Activated CD8-positive, alpha-beta T cell treated with anti-CD3 and anti-CD28 coated beads for 36 hours (primary cell): ENCODE data around the gene KCNN1. TPM values are rescaled to one million over a fixed set of nuclear protein-coding genes. Genes with fewer than 3 reads are reported as not detected.

Experiments used
- ATAC-seq: fragments of 200-7000 bp; cut with Tn5 transposase; one replicate; pipeline ENCODE4 v1.10.0; 2021; ENCODE audit warnings: mild to moderate bottlenecking, moderate library complexity
- CTCF ChIA-PET: fragments of 350-600 bp; sonication (Branson Sonifier 250); formaldehyde crosslinking; loops from one replicate; lab custom pipeline; 2021; ENCODE audit warnings: antibody characterized with exemption; lab: Charles Lee
- POLR2A ChIA-PET: fragments of 350-600 bp; sonication (Branson Sonifier 250); formaldehyde crosslinking; loops from one replicate; lab custom pipeline; 2021; ENCODE audit warnings: antibody characterized with exemption; lab: Charles Lee
- DNase-seq: peaks from one replicate; pipeline ENCODE4 v3.0.0-alpha.2; 2020
- H3K27ac Mint-ChIP-seq: one replicate; pipeline ENCODE4 v1.8.0; 2021; ENCODE audit warnings: mild to moderate bottlenecking, mixed read lengths
- H3K27me3 Mint-ChIP-seq: one replicate; pipeline ENCODE4 v1.8.0; 2021; ENCODE audit warnings: mixed read lengths
- H3K36me3 Mint-ChIP-seq: one replicate; pipeline ENCODE4 v1.8.0; 2021; ENCODE audit warnings: low read depth, mixed read lengths
- H3K4me1 Mint-ChIP-seq: one replicate; pipeline ENCODE4 v1.8.0; 2021; ENCODE audit warnings: low read depth, mixed read lengths
- H3K4me3 Mint-ChIP-seq: one replicate; pipeline ENCODE4 v1.8.0; 2021; ENCODE audit warnings: mild to moderate bottlenecking, moderate library complexity, mixed read lengths
- H3K9me3 Mint-ChIP-seq: one replicate; pipeline ENCODE4 v1.8.0; 2021; ENCODE audit warnings: mixed read lengths
- intact Hi-C: fragments of 100-400 bp; cut with micrococcal nuclease; formaldehyde crosslinking; loops from one replicate; pipeline ENCODE4 v1.10.0; 2022
- total RNA-seq, 2 experiments: library from RNA; stranded (reverse); gene quantifications; one replicate each; pipeline ENCODE4 v1.2.3, GENCODE V29; 2021
- TF ChIP-seq, protein P1 (sequence below): fragments of 200-600 bp; IDR thresholded peaks from one replicate; pipeline ENCODE4 v1.8.0; 2022; ENCODE audit warnings: antibody characterized with exemption, mild to moderate bottlenecking

KCNN1 gene
- total RNA-seq, 2 experiments from 2014 or later: 0.25 to 1.7 TPM

GRCh38 chr19:17942582-17943273 lies 24.2 kb upstream of the KCNN1 start:
- intact Hi-C loops: no loop called here
- H3K27ac Mint-ChIP-seq: no peak overlapping the region
- no peak overlapping the region for H3K4me3 Mint-ChIP-seq
- POLR2A ChIA-PET: interaction anchor here (0.8 to 1.6 kb wide), 4 partner anchors 8 to 83 kb away, joined by 3 to 4 read pairs (median 3); no protein-coding TSS in a partner anchor
- peaks cover 24% of the 10 kb centered on the region for H3K36me3 Mint-ChIP-seq
- H3K27me3 Mint-ChIP-seq: no peaks in the 10 kb centered on the region
- DNase-seq (no peak), ATAC-seq (no peak)
- H3K9me3 Mint-ChIP-seq: no peaks in the 10 kb centered on the region
- H3K4me1 Mint-ChIP-seq: peaks cover 16% of the 10 kb centered on the region
- TF ChIP-seq, protein P1, sequence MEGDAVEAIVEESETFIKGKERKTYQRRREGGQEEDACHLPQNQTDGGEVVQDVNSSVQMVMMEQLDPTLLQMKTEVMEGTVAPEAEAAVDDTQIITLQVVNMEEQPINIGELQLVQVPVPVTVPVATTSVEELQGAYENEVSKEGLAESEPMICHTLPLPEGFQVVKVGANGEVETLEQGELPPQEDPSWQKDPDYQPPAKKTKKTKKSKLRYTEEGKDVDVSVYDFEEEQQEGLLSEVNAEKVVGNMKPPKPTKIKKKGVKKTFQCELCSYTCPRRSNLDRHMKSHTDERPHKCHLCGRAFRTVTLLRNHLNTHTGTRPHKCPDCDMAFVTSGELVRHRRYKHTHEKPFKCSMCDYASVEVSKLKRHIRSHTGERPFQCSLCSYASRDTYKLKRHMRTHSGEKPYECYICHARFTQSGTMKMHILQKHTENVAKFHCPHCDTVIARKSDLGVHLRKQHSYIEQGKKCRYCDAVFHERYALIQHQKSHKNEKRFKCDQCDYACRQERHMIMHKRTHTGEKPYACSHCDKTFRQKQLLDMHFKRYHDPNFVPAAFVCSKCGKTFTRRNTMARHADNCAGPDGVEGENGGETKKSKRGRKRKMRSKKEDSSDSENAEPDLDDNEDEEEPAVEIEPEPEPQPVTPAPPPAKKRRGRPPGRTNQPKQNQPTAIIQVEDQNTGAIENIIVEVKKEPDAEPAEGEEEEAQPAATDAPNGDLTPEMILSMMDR: no peak
- CTCF ChIA-PET: interaction anchor here (10.0 kb wide), 1 partner anchor 53 kb away, joined by 90 read pairs; no protein-coding TSS in a partner anchor

DNA sequence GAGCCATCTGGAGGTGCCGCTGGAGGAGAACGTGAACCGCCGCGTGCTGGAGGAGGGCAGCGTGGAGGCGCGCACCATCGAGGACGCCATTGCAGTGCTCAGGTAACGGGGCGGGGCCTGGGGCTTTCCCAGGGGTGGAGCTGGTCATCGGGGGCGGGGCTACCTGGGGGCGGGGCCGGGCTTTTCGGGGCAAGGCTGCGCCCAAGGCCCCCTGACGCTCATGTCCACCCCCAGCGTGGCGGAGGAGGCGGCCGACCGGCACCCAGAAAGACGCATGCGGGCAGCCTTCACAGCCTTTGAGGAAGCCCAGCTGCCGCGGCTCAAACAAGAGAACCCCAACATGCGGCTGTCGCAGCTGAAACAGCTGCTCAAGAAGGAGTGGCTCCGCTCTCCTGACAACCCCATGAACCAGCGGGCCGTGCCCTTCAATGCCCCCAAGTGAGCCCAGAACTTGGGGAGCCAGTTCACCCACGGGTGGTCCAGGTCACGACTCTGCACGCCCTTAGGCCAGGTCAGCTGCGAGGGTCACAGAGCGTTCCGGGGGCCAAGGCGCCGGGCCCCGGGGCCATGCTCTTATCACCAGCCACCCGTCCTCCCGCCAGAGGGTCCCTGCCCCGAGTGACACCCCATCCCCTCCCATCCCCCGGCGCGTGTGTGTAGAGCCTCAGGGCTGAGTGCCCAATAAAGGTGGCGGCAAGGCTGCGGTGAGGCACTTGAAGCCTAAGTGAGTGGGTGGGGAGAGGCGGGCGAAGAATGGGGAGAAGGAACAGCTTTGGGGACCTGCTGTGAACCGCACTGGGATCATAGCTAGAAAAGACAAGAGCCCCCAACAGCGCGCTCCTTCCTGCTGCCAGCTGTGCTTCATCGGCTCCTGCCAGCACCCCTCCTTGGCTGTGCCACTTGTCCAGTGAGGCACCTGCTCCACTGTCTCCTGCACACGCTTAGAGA lies 23.4 kb upstream of the KCNN1 start:
- peaks cover 19% of the 10 kb centered on the region for H3K36me3 Mint-ChIP-seq
- peaks cover 17% of the 10 kb centered on the region for H3K4me1 Mint-ChIP-seq
- intact Hi-C loops: no loop called here
- TF ChIP-seq, protein P1: no peak
- H3K27ac Mint-ChIP-seq: no peak overlapping the region
- no peaks in the 10 kb centered on the region for H3K9me3 Mint-ChIP-seq
- H3K27me3 Mint-ChIP-seq: no peaks in the 10 kb centered on the region
- DNase-seq (no peak), ATAC-seq (no peak)
- ChIA-PET CTCF (interaction anchor here (10.0 kb wide), 1 partner anchor 52 kb away, joined by 90 read pairs; no protein-coding TSS in a partner anchor), POLR2A (interaction anchor here (0.8 to 4.7 kb wide), 5 partner anchors 9 to 84 kb away, joined by 3 to 23 read pairs (median 3); partner anchors contain the start of gene CCDC124)
- H3K4me3 Mint-ChIP-seq: no peak overlapping the region

DNA sequence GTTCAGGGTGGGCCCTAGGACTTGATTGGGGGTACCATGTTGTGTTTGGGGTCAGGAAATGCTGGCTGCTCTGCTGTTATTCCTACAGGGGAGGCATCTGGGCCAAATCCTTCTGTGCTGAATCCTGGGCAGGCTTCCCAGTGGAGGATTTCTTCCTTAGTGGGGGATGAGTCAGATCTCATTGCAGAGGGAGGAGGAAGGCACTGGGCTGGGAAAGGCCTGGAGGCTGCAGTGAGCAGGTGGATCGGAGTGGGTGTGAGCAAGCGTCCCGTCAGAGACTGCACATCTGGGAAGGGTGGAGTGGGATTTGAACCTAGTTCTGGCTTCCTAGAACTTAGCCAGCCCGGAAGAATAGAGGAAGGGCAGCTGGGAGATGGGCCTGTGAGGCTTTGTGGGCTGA lies 22.6 kb upstream of the KCNN1 start:
- POLR2A ChIA-PET: interaction anchor here (0.5 to 4.7 kb wide), 3 partner anchors 11 to 84 kb away, joined by 3 to 23 read pairs (median 3); partner anchors contain the start of gene CCDC124
- ATAC-seq: no peak
- H3K9me3 Mint-ChIP-seq: no peaks in the 10 kb centered on the region
- CTCF ChIA-PET: interaction anchor here (1.8 to 10.0 kb wide), 2 partner anchors 52 to 74 kb away, joined by 4 to 90 read pairs; no protein-coding TSS in a partner anchor
- intact Hi-C loops: no loop called here
- TF ChIP-seq, protein P1: no peak
- H3K27me3 Mint-ChIP-seq: peaks cover 3% of the 10 kb centered on the region
- H3K36me3 Mint-ChIP-seq: peaks cover 15% of the 10 kb centered on the region
- H3K4me3 Mint-ChIP-seq: no peak overlapping the region
- no peak overlapping the region for H3K27ac Mint-ChIP-seq
- DNase-seq: no peak
- H3K4me1 Mint-ChIP-seq: peaks cover 25% of the 10 kb centered on the region

- peaks cover 51% of the 10 kb centered on the region for H3K4me1 Mint-ChIP-seq
- CTCF ChIA-PET: interaction anchor here (0.7 to 10.0 kb wide), 8 partner anchors 9 to 141 kb away, joined by 3 to 90 read pairs (median 8); partner anchors contain the start of gene CCDC124
- peak overlapping the region; percentile 77 for H3K4me3 Mint-ChIP-seq
- peak; percentile 45 for ATAC-seq
- no peaks in the 10 kb centered on the region for H3K9me3 Mint-ChIP-seq
- H3K36me3 Mint-ChIP-seq: peaks cover 5% of the 10 kb centered on the region
- intact Hi-C loops: loop anchor here (2.0 kb wide), 1 partner anchor 50 kb away; no protein-coding TSS in a partner anchor
- H3K27ac Mint-ChIP-seq: peak overlapping the region; percentile 94
- TF ChIP-seq, protein P1: no peak
- DNase-seq: peak; percentile 66
- peaks cover 27% of the 10 kb centered on the region for H3K27me3 Mint-ChIP-seq
- POLR2A ChIA-PET: interaction anchor here (1.0 to 4.7 kb wide), 6 partner anchors 11 to 88 kb away, joined by 3 to 23 read pairs (median 4); partner anchors contain the start of genes CCDC124, RPL18A and SLC5A5
Measured at GRCh38 chr19:17946965-17947784, 19.7 kb upstream of the KCNN1 start.
